ENCODE results near the gene FSTL3. TPM values are rescaled to one million over a fixed set of nuclear protein-coding genes. Genes with fewer than 3 reads are reported as not detected.

The FSTL3 gene
- total RNA-seq, 1 donor from 2014 or later = 2.2 TPM

GRCh38 chr19:677601-678436, 1.6 kb downstream of the FSTL3 start:
- TF ChIP-seq CTCF (IDR thresholded peaks at IDR 0.05) = no peak
- no peaks in the 10 kb centered on the region for H3K9me3 Mint-ChIP-seq
- no peak overlapping the region for H3K4me3 Mint-ChIP-seq
- intact Hi-C loops (cut with micrococcal nuclease) = no loop called here
- H3K4me1 Mint-ChIP-seq = peaks cover 16% of the 10 kb centered on the region
- CTCF ChIA-PET = interaction anchor here (1.4 kb wide), 1 partner anchor 56 kb away, joined by 4 read pairs; no protein-coding TSS in a partner anchor
- no peak for ATAC-seq (ENCODE audit: low read depth)
- peaks cover 16% of the 10 kb centered on the region for H3K27me3 Mint-ChIP-seq
- H3K36me3 Mint-ChIP-seq (ENCODE audit: low read depth) = peaks cover 1% of the 10 kb centered on the region
- POLR2A ChIA-PET = interaction anchor here (0.7 to 3.3 kb wide), 3 partner anchors 11 to 18 kb away, joined by 7 to 29 read pairs (median 7); partner anchors contain the start of genes PRSS57 and RNF126
- no peak for DNase-seq
- H3K27ac Mint-ChIP-seq = no peak overlapping the region

- intact Hi-C loops (cut with micrococcal nuclease) = no loop called here
- peaks cover 12% of the 10 kb centered on the region for H3K27me3 Mint-ChIP-seq
- DNase-seq (no peak), ATAC-seq (ENCODE audit: low read depth) (no peak)
- POLR2A ChIA-PET = interaction anchor here (0.6 to 3.3 kb wide), 4 partner anchors 16 to 227 kb away, joined by 3 to 29 read pairs (median 6); partner anchors contain the start of genes POLRMT, PTBP1 and RNF126
- H3K27ac Mint-ChIP-seq = no peak overlapping the region
- H3K9me3 Mint-ChIP-seq = no peaks in the 10 kb centered on the region
- CTCF ChIA-PET = interaction anchor here (1.5 to 1.8 kb wide), 2 partner anchors 9 to 15 kb away, joined by 4 to 11 read pairs; partner anchors contain the start of gene RNF126
- TF ChIP-seq CTCF (IDR thresholded peaks at IDR 0.05) = no peak
- peaks cover 1% of the 10 kb centered on the region for H3K36me3 Mint-ChIP-seq (ENCODE audit: low read depth)
- H3K4me1 Mint-ChIP-seq = peaks cover 16% of the 10 kb centered on the region
- peak overlapping the region; percentile 75 for H3K4me3 Mint-ChIP-seq
These were observed 2.7 kb downstream of the FSTL3 start for GRCh38 chr19:678791-679388.

GRCh38 chr19:679418-680286, 3.5 kb downstream of the FSTL3 start:
- no peak for TF ChIP-seq CTCF (IDR thresholded peaks at IDR 0.05)
- no peaks in the 10 kb centered on the region for H3K9me3 Mint-ChIP-seq
- ChIA-PET POLR2A (interaction anchor here (0.6 to 3.3 kb wide), 6 partner anchors 11 to 226 kb away, joined by 3 to 29 read pairs (median 6); partner anchors contain the start of genes POLRMT, PTBP1 and RNF126), CTCF (interaction anchor here (1.3 to 1.8 kb wide), 4 partner anchors 9 to 54 kb away, joined by 3 to 11 read pairs (median 4); partner anchors contain the start of gene RNF126)
- H3K27ac Mint-ChIP-seq = no peak overlapping the region
- ATAC-seq (ENCODE audit: low read depth) = no peak
- peaks cover 16% of the 10 kb centered on the region for H3K4me1 Mint-ChIP-seq
- peaks cover 1% of the 10 kb centered on the region for H3K36me3 Mint-ChIP-seq (ENCODE audit: low read depth)
- intact Hi-C loops (cut with micrococcal nuclease) = loop anchor here (1.0 to 10.0 kb wide), 7 partner anchors 16 to 725 kb away; partner anchors contain the start of genes BSG, DAZAP1, GAMT and POLRMT
- peak; percentile 37 for DNase-seq
- H3K27me3 Mint-ChIP-seq = peaks cover 11% of the 10 kb centered on the region
- H3K4me3 Mint-ChIP-seq = peak overlapping the region; percentile 75

GRCh38 chr19:680287-681028, 4.3 kb downstream of the FSTL3 start:
- peaks cover 14% of the 10 kb centered on the region for H3K4me1 Mint-ChIP-seq
- ChIA-PET POLR2A (interaction anchor here (0.6 to 3.3 kb wide), 8 partner anchors 12 to 588 kb away, joined by 3 to 29 read pairs (median 5); partner anchors contain the start of genes CIRBP, POLRMT, PTBP1 and RNF126), CTCF (interaction anchor here (1.3 to 1.8 kb wide), 4 partner anchors 10 to 54 kb away, joined by 3 to 11 read pairs (median 4); partner anchors contain the start of gene RNF126)
- intact Hi-C loops (cut with micrococcal nuclease) = loop anchor here (1.0 to 10.0 kb wide), 7 partner anchors 17 to 724 kb away; partner anchors contain the start of genes BSG, DAZAP1, GAMT and POLRMT
- peaks cover 1% of the 10 kb centered on the region for H3K36me3 Mint-ChIP-seq (ENCODE audit: low read depth)
- peak overlapping the region; percentile 98 for H3K27ac Mint-ChIP-seq
- no peak for TF ChIP-seq CTCF (IDR thresholded peaks at IDR 0.05)
- ATAC-seq (ENCODE audit: low read depth) (peak; percentile 80), DNase-seq (peak; percentile 95)
- H3K4me3 Mint-ChIP-seq = peak overlapping the region; percentile 95
- H3K9me3 Mint-ChIP-seq = no peaks in the 10 kb centered on the region
- H3K27me3 Mint-ChIP-seq = peaks cover 4% of the 10 kb centered on the region

Data from activated B cell treated with CpG ODN at 0.5 μM for 24 hours (primary cell).